GM18507 (cell line): Measurements from ENCODE around the gene CAMTA1.

ENCODE experiments used
- DNase-seq: peaks from one replicate; pipeline ENCODE4 v3.0.0; 2011; ENCODE audit warnings: low read depth; ENCODE audit not compliant: insufficient read length; ENCODE audit errors: extremely low spot score
- FAIRE-seq: peaks from 2 replicates; lab custom pipeline; 2011; peaks lifted over from hg19 to GRCh38; lab: Jason Lieb, UNC

The CAMTA1 gene

GRCh38 chr1:7248549-7249199 is 463.4 kb downstream of the CAMTA1 start:
- DNase-seq (no peak), FAIRE-seq (no peak)

- no peak for FAIRE-seq
- DNase-seq = no peak
These were observed 464.3 kb downstream of the CAMTA1 start for GRCh38 chr1:7249516-7249915.

GRCh38 chr1:7250176-7250575 is 464.9 kb downstream of the CAMTA1 start:
- DNase-seq = no peak
- no peak for FAIRE-seq

- DNase-seq = no peak
- no peak for FAIRE-seq
These were observed 465.6 kb downstream of the CAMTA1 start for GRCh38 chr1:7250597-7251453.

- DNase-seq (no peak), FAIRE-seq (no peak)
These were observed 466.2 kb downstream of the CAMTA1 start for GRCh38 chr1:7251454-7251800.

GRCh38 chr1:7252411-7253117 is 467.3 kb downstream of the CAMTA1 start:
- DNase-seq = no peak
- FAIRE-seq = no peak

- DNase-seq (no peak), FAIRE-seq (no peak)
These were observed 467.8 kb downstream of the CAMTA1 start for GRCh38 chr1:7253118-7253480.

- DNase-seq = no peak
- FAIRE-seq = no peak
These were observed 468.8 kb downstream of the CAMTA1 start for GRCh38 chr1:7253988-7254587.

GRCh38 chr1:7255303-7256058 is 470.2 kb downstream of the CAMTA1 start:
- FAIRE-seq = no peak
- DNase-seq = no peak

GRCh38 chr1:7256526-7256925 is 471.3 kb downstream of the CAMTA1 start:
- no peak for DNase-seq
- FAIRE-seq = no peak

- FAIRE-seq = no peak
These were observed 472.0 kb downstream of the CAMTA1 start for GRCh38 chr1:7257225-7257624.

GRCh38 chr1:7258589-7259135 is 473.4 kb downstream of the CAMTA1 start:
- no peak for FAIRE-seq

More at GRCh38 chr1:7257225-7257624, 472.0 kb downstream of the CAMTA1 start:
- DNase-seq = no peak

GRCh38 chr1:7259955-7260354 is 474.7 kb downstream of the CAMTA1 start:
- no peak for DNase-seq
- no peak for FAIRE-seq

More at GRCh38 chr1:7258589-7259135, 473.4 kb downstream of the CAMTA1 start:
- no peak for DNase-seq

GRCh38 chr1:7261490-7261889 is 476.2 kb downstream of the CAMTA1 start:
- FAIRE-seq = no peak

GRCh38 chr1:7262611-7263010 is 477.4 kb downstream of the CAMTA1 start:
- DNase-seq = no peak
- no peak for FAIRE-seq

More at GRCh38 chr1:7261490-7261889, 476.2 kb downstream of the CAMTA1 start:
- DNase-seq = no peak

GRCh38 chr1:7263021-7263960 is 478.0 kb downstream of the CAMTA1 start:
- FAIRE-seq = no peak
- no peak for DNase-seq

- DNase-seq (no peak), FAIRE-seq (no peak)
These were observed 478.8 kb downstream of the CAMTA1 start for GRCh38 chr1:7264101-7264500.

- DNase-seq = peak; percentile 23
- FAIRE-seq = no peak
These were observed 480.6 kb downstream of the CAMTA1 start for GRCh38 chr1:7265771-7266371.
